GM18526 (cell line): Measurements from ENCODE around the gene TMEM132E.

Experiments
- POLR2A ChIP-seq: IDR thresholded peaks from 3 replicates; pipeline ENCODE4 v1.6.1; 2011; ENCODE audit not compliant: insufficient read length; ENCODE audit errors: extremely low read depth

Gene TMEM132E

GRCh38 chr17:34565713-34566112 is 13.7 kb upstream of the TMEM132E start:
- no peak for TF ChIP-seq POLR2A

DNA sequence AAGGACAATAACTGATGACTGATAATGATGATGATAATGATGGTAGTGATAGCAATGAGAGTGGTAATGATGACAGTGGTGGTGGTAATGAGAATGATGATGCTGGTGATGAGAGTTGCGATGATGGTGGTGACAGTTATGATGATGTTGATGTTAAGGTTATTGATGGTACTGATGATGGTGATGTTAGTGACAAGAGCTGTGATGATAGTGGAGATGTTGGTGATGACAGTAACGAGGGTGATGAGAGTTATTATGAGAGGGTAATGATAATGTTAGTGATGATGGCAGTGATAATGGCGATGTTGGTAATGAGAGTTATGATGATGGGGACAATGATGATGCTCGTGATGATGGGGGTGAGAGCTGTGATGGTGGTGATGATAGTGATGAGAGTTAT is 13.2 kb upstream of the TMEM132E start:
- TF ChIP-seq POLR2A, result no peak

- no peak for TF ChIP-seq POLR2A
Observed at GRCh38 chr17:34566873-34567272, 12.5 kb upstream of the TMEM132E start.

- no peak for TF ChIP-seq POLR2A
Observed at GRCh38 chr17:34567691-34568465, 11.5 kb upstream of the TMEM132E start.

- TF ChIP-seq POLR2A, result no peak
Observed at GRCh38 chr17:34568953-34569352, 10.4 kb upstream of the TMEM132E start.

DNA sequence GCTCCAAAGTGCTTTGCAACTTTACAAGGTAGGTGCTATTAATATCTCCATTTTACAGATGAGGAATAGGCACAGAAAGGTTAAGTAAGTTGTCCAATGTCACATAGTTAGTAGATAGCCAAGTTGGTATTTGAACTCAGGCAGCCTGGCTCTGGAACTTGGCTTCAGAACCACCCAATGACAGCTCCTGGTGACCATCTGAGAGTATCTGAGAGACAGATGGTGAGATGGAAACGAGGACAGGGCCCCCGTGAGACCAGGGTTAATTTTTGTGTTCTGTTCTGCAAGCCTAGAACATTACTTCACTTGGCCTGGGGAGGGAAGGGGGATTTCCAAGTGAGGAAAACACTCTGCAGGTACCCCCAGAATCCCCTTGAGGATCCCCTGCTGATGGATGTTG is 9.8 kb upstream of the TMEM132E start:
- TF ChIP-seq POLR2A, result no peak

DNA sequence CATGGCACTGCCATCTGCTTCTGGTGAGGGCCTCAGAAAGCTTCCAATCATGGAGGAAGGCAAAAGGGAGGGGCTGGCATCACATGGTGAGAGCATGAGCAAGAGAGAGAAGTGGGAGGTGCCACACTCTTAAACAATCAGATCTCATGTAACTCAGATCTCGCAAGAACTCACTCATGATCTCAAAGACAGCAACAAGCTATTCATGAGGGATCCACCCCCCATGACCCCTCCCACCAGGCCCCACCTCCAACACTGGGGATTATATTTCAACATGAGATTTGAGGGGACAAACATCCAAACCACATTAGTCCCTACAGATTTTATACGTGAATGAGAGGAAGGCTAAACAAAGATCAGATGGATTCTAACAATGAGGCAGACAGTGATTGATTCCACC is 8.9 kb upstream of the TMEM132E start:
- no peak for TF ChIP-seq POLR2A

- no peak for TF ChIP-seq POLR2A
Observed at GRCh38 chr17:34571428-34572130, 7.8 kb upstream of the TMEM132E start.

DNA sequence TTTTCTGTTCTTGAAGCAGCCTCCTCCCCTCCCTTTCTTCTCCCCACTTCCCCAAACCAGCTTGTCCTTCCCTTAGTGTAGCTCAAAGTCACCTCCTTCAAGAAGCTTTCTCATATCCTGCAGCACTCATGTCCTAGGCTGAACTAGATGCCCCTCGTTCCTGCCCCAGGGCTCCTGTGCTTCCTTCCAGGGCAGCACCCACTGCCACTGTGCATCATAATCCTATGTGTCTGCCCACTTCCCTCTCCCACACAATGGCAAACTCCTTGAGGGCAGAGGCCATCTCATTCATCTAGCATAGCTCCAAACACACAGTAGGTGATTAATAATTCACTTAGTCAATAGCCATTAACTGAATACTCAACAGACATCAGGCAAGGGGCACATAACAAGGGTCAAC is 6.9 kb upstream of the TMEM132E start:
- no peak for TF ChIP-seq POLR2A

DNA sequence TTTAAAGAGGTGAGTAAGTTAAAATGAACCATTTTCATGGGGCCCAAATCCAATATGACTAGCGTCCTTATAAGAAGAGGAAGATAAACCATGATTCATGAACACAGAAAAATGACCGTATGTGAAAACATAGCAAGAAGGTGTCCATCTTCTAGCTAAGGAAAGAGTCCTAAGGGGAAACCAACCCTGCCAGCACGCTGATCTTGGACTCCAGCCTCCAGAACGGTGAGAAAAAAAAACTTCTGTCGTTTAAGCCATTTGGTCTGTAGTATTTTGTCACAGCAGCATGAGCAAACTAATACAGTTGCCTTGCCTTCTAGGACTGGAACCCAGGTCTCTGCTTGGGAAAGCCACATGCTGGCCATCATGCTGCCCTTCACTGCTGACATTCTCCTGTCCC is 4.2 kb upstream of the TMEM132E start:
- no peak for TF ChIP-seq POLR2A

DNA sequence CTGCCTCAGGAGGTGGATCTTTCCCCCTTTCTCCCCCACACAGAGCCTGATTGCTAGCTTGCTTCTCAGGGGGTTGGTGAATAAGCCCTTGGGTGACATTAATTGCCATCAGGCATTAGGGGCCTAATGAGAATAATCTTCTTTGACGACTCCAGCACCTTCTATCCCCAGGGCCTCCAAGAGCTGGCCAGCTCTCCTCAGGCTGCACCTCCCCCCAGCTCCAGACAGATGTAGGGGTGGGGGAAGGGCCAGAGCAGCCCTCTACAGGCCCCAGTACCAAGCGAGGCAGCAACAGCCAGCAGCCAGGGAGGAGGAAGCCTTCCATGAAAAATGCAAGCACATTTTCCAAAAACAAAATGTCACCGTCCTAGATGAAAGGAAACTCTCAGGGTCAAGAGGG is 1.4 kb upstream of the TMEM132E start:
- no peak for TF ChIP-seq POLR2A

DNA sequence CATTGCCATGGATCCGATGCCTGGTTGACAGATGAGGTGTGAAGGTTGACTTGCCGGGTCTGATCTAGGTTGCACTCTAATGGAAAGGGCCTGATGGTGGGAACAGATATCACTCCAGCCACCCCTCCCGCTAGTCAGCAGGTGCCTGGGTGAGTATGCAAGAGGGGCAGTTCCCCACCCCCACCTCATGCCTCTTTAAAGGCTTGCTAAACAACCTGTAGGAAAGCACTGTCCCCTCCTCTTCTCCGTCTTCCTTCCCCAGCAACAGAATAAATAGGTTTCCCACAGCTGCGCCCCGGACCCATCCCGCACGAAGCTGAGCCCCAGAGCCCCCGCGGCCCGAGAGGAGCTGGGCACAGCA is 746 bp upstream of the TMEM132E start:
- TF ChIP-seq POLR2A, result no peak

DNA sequence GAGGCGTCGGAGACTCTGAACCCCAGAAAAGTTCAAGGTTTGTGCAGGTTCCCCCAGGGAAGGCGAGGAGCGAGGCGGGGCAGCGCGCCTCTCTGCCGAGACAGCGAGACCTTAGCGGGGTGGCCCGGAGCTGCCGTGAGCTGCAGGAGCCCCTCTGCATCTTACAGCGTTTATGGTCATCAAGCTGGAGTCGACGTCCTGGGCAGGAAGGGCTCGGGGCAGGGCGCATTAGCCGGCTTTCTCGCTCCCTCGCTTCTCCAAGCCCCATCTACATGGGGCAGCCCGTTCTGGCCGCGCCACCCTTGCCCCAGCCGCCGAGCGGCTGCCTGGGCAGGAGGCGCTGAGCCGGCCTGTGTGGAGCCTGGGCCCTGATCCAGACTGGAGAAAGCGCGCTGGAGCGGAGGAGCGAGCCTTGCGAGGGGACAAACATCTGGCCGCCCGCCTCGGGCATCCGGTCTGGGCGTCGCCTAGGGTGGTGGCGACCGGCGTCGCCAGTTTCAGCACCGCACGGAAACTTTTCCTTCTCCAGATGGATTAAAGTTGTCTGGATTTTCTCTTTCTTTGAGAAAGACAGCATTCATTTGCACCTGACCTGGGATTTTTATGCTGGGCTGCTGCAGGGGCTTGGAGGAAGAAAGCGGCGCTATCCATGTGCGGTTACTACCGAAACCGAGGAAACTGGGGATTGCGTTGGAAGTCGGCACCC is 750 bp downstream of the TMEM132E start:
- no peak for TF ChIP-seq POLR2A

GRCh38 chr17:34580685-34581445 is 1.5 kb downstream of the TMEM132E start:
- no peak for TF ChIP-seq POLR2A

GRCh38 chr17:34581446-34582184 is 2.2 kb downstream of the TMEM132E start:
- no peak for TF ChIP-seq POLR2A
